ENCODE results near the gene APOF. TPM values are rescaled to one million over a fixed set of nuclear protein-coding genes. Genes with fewer than 3 reads are reported as not detected.

Gene APOF
- total and polyA plus RNA-seq, 2 of the 13 experiments (the other 11 are each of a cell fraction or from before 2014, with no cell fraction given) = 3.3 to 23.9 TPM

DNA sequence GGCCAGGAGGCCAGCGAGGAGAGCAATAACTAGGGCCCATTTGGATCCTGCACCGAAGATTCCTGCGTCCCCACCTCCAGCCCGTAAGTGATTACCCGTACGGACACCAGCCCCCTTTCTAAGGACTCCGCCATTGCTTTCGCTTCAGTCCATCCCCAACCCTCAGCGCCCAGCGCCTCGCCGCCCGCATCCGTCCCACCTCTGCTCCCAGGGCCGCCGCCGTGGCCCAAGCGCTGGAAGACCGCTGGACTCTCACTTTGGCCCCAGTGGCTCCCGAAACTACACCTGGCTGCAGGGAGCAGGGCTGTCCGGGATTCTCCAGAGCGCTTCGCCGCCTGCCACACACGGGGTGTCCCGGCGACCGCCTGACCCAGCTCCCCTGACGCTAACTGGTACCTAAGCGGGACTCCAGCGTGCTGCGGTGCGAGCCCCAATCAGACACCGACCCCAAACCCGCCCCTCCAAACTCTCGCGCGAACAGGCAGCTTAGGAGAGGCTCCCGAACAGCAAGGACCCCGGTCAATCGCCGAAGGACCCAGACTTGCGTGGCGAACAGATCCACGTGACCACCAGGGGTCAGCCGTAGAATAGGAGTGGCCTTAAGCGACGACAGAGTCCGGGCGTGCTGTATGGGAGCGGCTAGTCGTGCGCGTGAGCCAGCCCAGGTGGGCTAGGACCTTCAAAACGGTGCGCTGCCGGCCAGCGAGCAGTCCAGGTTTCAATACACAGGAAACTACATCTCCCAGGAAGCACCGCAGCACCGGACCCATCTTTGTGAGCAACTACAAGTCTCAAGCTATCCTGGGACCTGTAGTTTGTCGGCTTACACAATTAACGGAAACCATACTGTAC is 46.8 kb downstream of the APOF start, which contains the start of gene CNPY2 (continued):
- TF ChIP-seq ZNF253 (CRISPR knock-in tag; IDR thresholded peaks at IDR 0.05; ENCODE audit: borderline replicate concordance) (no peak), NBN (conservative IDR thresholded peaks at IDR 0.05) (no peak), ZNF383 (CRISPR knock-in tag; IDR thresholded peaks at IDR 0.05; ENCODE audit: borderline replicate concordance) (no peak), MTF1 (CRISPR knock-in tag; IDR thresholded peaks at IDR 0.05) (no peak), FOXA3 (CRISPR knock-in tag; IDR thresholded peaks at IDR 0.05) (no peak), ZNF773 (CRISPR knock-in tag; IDR thresholded peaks at IDR 0.05; ENCODE audit: borderline replicate concordance) (no peak; the same call in 1 of the 2 replicates), RXRB (CRISPR knock-in tag; IDR thresholded peaks at IDR 0.05; ENCODE audit: borderline replicate concordance) (peak; percentile 45; the same call in 1 of the 2 replicates), TCF12 (IDR thresholded peaks at IDR 0.05) (no peak), TCF12 (CRISPR knock-in tag; IDR thresholded peaks at IDR 0.05) (peak; percentile 81), KAT7 (CRISPR knock-in tag; IDR thresholded peaks at IDR 0.05; ENCODE audit: borderline replicate concordance) (no peak), NCOR1 (IDR thresholded peaks at IDR 0.05; ENCODE audit: borderline replicate concordance, low read length) (no peak), DNMT1 (CRISPR knock-in tag; IDR thresholded peaks at IDR 0.05) (no peak; the same call in 1 of the 2 replicates), PLRG1 (conservative IDR thresholded peaks at IDR 0.05) (no peak), ZNF883 (CRISPR knock-in tag; IDR thresholded peaks at IDR 0.05; ENCODE audit: not compliant biosample characterization) (peak; percentile 23), ZNF34 (CRISPR knock-in tag; IDR thresholded peaks at IDR 0.05; ENCODE audit: borderline replicate concordance) (peak; percentile 36; the same call in 1 of the 2 replicates)
- TF ChIP-seq, protein P1, sequence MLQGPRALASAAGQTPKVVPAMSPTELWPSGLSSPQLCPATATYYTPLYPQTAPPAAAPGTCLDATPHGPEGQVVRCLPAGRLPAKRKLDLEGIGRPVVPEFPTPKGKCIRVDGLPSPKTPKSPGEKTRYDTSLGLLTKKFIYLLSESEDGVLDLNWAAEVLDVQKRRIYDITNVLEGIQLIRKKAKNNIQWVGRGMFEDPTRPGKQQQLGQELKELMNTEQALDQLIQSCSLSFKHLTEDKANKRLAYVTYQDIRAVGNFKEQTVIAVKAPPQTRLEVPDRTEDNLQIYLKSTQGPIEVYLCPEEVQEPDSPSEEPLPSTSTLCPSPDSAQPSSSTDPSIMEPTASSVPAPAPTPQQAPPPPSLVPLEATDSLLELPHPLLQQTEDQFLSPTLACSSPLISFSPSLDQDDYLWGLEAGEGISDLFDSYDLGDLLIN (CRISPR knock-in tag; IDR thresholded peaks at IDR 0.05; ENCODE audit: borderline replicate concordance) = peak; percentile 63
- TF ChIP-seq, protein P2, sequence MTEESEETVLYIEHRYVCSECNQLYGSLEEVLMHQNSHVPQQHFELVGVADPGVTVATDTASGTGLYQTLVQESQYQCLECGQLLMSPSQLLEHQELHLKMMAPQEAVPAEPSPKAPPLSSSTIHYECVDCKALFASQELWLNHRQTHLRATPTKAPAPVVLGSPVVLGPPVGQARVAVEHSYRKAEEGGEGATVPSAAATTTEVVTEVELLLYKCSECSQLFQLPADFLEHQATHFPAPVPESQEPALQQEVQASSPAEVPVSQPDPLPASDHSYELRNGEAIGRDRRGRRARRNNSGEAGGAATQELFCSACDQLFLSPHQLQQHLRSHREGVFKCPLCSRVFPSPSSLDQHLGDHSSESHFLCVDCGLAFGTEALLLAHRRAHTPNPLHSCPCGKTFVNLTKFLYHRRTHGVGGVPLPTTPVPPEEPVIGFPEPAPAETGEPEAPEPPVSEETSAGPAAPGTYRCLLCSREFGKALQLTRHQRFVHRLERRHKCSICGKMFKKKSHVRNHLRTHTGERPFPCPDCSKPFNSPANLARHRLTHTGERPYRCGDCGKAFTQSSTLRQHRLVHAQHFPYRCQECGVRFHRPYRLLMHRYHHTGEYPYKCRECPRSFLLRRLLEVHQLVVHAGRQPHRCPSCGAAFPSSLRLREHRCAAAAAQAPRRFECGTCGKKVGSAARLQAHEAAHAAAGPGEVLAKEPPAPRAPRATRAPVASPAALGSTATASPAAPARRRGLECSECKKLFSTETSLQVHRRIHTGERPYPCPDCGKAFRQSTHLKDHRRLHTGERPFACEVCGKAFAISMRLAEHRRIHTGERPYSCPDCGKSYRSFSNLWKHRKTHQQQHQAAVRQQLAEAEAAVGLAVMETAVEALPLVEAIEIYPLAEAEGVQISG (CRISPR knock-in tag; IDR thresholded peaks at IDR 0.05) = peak; percentile 80
- TF ChIP-seq, protein P3, sequence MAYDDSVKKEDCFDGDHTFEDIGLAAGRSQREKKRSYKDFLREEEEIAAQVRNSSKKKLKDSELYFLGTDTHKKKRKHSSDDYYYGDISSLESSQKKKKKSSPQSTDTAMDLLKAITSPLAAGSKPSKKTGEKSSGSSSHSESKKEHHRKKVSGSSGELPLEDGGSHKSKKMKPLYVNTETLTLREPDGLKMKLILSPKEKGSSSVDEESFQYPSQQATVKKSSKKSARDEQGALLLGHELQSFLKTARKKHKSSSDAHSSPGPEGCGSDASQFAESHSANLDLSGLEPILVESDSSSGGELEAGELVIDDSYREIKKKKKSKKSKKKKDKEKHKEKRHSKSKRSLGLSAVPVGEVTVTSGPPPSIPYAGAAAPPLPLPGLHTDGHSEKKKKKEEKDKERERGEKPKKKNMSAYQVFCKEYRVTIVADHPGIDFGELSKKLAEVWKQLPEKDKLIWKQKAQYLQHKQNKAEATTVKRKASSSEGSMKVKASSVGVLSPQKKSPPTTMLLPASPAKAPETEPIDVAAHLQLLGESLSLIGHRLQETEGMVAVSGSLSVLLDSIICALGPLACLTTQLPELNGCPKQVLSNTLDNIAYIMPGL (CRISPR knock-in tag; IDR thresholded peaks at IDR 0.05; ENCODE audit: borderline replicate concordance in 1 of 2, low read depth in 1 of 2) = peak; percentile 88 to 93
